ENCODE measurements around the gene C4orf51. TPM values are rescaled to one million over a fixed set of nuclear protein-coding genes. Genes with fewer than 3 reads are reported as not detected.
"Not testable (repeated sequence)": the region's sequence is repeated elsewhere in the genome, so short reads cannot be mapped to it uniquely, and the experiment has no call there.

C4orf51 gene
- polyA plus RNA-seq, 1 experiment = not detected

- no peak overlapping the region for H3K4me3 ChIP-seq (ENCODE audit: low read depth, low read length)
- ChIA-PET CTCF (no interaction called here), POLR2A (no interaction called here)
- H3K27me3 ChIP-seq (ENCODE audit: control insufficient read depth, insufficient read depth, low read length) = no peaks in the 10 kb centered on the region
- TF ChIP-seq CTCF (IDR thresholded peaks at IDR 0.05; ENCODE audit: low read depth, low read length) = no peak
- H3K27ac ChIP-seq (ENCODE audit: low read depth, low read length) = no peak overlapping the region
- no peaks in the 10 kb centered on the region; the same call in 1 of the 2 replicates for H3K9me3 ChIP-seq (ENCODE audit: control insufficient read depth, insufficient read depth, low read length)
- peak; percentile 2 for DNase-seq (ENCODE audit: low read depth, low spot score)
Measured at GRCh38 chr4:145681956-145682355, 2.0 kb downstream of the C4orf51 start.

- CTCF ChIA-PET = no interaction called here
- no peaks in the 10 kb centered on the region for H3K27me3 ChIP-seq (ENCODE audit: control insufficient read depth, insufficient read depth, low read length)
- TF ChIP-seq CTCF (IDR thresholded peaks at IDR 0.05; ENCODE audit: low read depth, low read length) = no peak
- no peak overlapping the region for H3K4me3 ChIP-seq (ENCODE audit: low read depth, low read length)
- POLR2A ChIA-PET = no interaction called here
- no peak for DNase-seq (ENCODE audit: low read depth, low spot score)
- no peaks in the 10 kb centered on the region for H3K9me3 ChIP-seq (ENCODE audit: control insufficient read depth, insufficient read depth, low read length)
- no peak overlapping the region for H3K27ac ChIP-seq (ENCODE audit: low read depth, low read length)
Measured at GRCh38 chr4:145686991-145687390, 7.0 kb downstream of the C4orf51 start.

GRCh38 chr4:145690610-145691009 lies 10.7 kb downstream of the C4orf51 start:
- H3K4me3 ChIP-seq (ENCODE audit: low read depth, low read length) = no peak overlapping the region
- no peaks in the 10 kb centered on the region for H3K9me3 ChIP-seq (ENCODE audit: control insufficient read depth, insufficient read depth, low read length)
- POLR2A ChIA-PET = no interaction called here
- CTCF ChIA-PET = no interaction called here
- no peak for TF ChIP-seq CTCF (IDR thresholded peaks at IDR 0.05; ENCODE audit: low read depth, low read length)
- no peaks in the 10 kb centered on the region for H3K27me3 ChIP-seq (ENCODE audit: control insufficient read depth, insufficient read depth, low read length)
- DNase-seq (ENCODE audit: low read depth, low spot score) = no peak
- H3K27ac ChIP-seq (ENCODE audit: low read depth, low read length) = no peak overlapping the region

GRCh38 chr4:145691416-145691815 lies 11.5 kb downstream of the C4orf51 start:
- POLR2A ChIA-PET; DNase-seq (ENCODE audit: low read depth, low spot score); H3K9me3 ChIP-seq (ENCODE audit: control insufficient read depth, insufficient read depth, low read length); H3K27me3 ChIP-seq (ENCODE audit: control insufficient read depth, insufficient read depth, low read length); CTCF ChIA-PET; H3K4me3 ChIP-seq (ENCODE audit: low read depth, low read length); H3K27ac ChIP-seq (ENCODE audit: low read depth, low read length): not testable (repeated sequence)

GRCh38 chr4:145694929-145695328 lies 15.0 kb downstream of the C4orf51 start:
- no peaks in the 10 kb centered on the region for H3K9me3 ChIP-seq (ENCODE audit: control insufficient read depth, insufficient read depth, low read length)
- CTCF ChIA-PET = no interaction called here

More at GRCh38 chr4:145694929-145695328, 15.0 kb downstream of the C4orf51 start:
- POLR2A ChIA-PET = no interaction called here
- H3K27me3 ChIP-seq (ENCODE audit: control insufficient read depth, insufficient read depth, low read length) = no peaks in the 10 kb centered on the region
- H3K4me3 ChIP-seq (ENCODE audit: low read depth, low read length) = no peak overlapping the region
- H3K27ac ChIP-seq (ENCODE audit: low read depth, low read length) = no peak overlapping the region
- TF ChIP-seq CTCF (IDR thresholded peaks at IDR 0.05; ENCODE audit: low read depth, low read length) = no peak
- DNase-seq (ENCODE audit: low read depth, low spot score) = no peak

Data from AG04450 (cell line).